Measurements from ENCODE around the gene HOXA6.

HOXA6 gene

GRCh38 chr7:27172823-27173510 is 25.4 kb upstream of the HOXA6 start:
- DNase-seq (ENCODE audit: low read depth): no peak

- no peak for DNase-seq (ENCODE audit: low read depth)
Measured at GRCh38 chr7:27172315-27172774, 24.8 kb upstream of the HOXA6 start.

GRCh38 chr7:27171637-27172314 is 24.2 kb upstream of the HOXA6 start:
- DNase-seq (ENCODE audit: low read depth): no peak

GRCh38 chr7:27171325-27171636 is 23.7 kb upstream of the HOXA6 start:
- DNase-seq (ENCODE audit: low read depth): no peak

- DNase-seq (ENCODE audit: low read depth): no peak
Measured at GRCh38 chr7:27170426-27171324, 23.1 kb upstream of the HOXA6 start.

GRCh38 chr7:27169658-27170425 is 22.3 kb upstream of the HOXA6 start:
- DNase-seq (ENCODE audit: low read depth): no peak

- no peak for DNase-seq (ENCODE audit: low read depth)
Measured at GRCh38 chr7:27168265-27168947, 20.8 kb upstream of the HOXA6 start.

- no peak for DNase-seq (ENCODE audit: low read depth)
Measured at GRCh38 chr7:27167916-27168264, 20.3 kb upstream of the HOXA6 start.

- no peak for DNase-seq (ENCODE audit: low read depth)
Measured at GRCh38 chr7:27166531-27167505, 19.2 kb upstream of the HOXA6 start.

GRCh38 chr7:27165996-27166530 is 18.5 kb upstream of the HOXA6 start:
- DNase-seq (ENCODE audit: low read depth): no peak

GRCh38 chr7:27165089-27165995 is 17.8 kb upstream of the HOXA6 start, which contains the start of gene HOXA9:
Gene HOXA9 (minus strand): TSS chr7:27165537. CDS start chr7:27165457, 80 bp downstream.
- DNase-seq (ENCODE audit: low read depth): no peak

GRCh38 chr7:27164367-27165088 is 17.0 kb upstream of the HOXA6 start:
- no peak for DNase-seq (ENCODE audit: low read depth)

- DNase-seq (ENCODE audit: low read depth): no peak
Measured at GRCh38 chr7:27164045-27164366, 16.4 kb upstream of the HOXA6 start.

GRCh38 chr7:27163288-27164044 is 15.9 kb upstream of the HOXA6 start:
- DNase-seq (ENCODE audit: low read depth): no peak

GRCh38 chr7:27162561-27163287 is 15.2 kb upstream of the HOXA6 start:
- DNase-seq (ENCODE audit: low read depth): no peak

GRCh38 chr7:27161721-27162560 is 14.4 kb upstream of the HOXA6 start:
- no peak for DNase-seq (ENCODE audit: low read depth)
